ENCODE data around the gene RXYLT1.

- TF ChIP-seq POLR2AphosphoS5 (IDR thresholded peaks at IDR 0.05; ENCODE audit: low read depth, low read length): no peak
- no peak for TF ChIP-seq SIN3A (IDR thresholded peaks at IDR 0.05; ENCODE audit: borderline replicate concordance, insufficient read depth, low read length)
Measured at GRCh38 chr12:63811334-63811733, 31.6 kb downstream of the RXYLT1 start.

Measured in PFSK-1 (cell line).